Midbrain (tissue), 1 donor: Measurements from ENCODE around the gene NR2F1-AS1.
"Not testable (repeated sequence)": the region's sequence is repeated elsewhere in the genome, so short reads cannot be mapped to it uniquely, and the experiment has no call there.

Source experiments
- DNase-seq: peaks from one replicate; lab custom pipeline; 2025; lab: John Stamatoyannopoulos, UW

NR2F1-AS1 gene

DNA sequence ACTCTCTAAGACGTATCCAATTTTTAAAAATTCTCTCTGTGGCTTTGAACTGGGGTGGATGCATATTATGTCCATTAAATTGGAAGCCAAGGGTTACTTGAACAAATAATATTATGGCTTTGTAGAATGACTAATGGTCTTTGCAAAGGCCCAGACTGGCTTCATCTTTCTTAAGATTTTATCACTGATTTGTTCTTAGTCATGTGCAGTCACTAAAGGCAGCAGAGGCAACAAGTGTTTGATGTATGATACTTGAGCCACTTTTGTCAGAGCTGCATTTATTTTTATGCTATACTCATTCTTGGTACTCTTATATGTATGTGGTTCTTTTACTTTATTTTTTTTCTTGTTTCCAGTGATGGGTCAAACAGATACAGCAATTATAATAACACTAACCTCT, 152.2 kb downstream of the NR2F1-AS1 start:
- no peak for DNase-seq

GRCh38 chr5:93427316-93427715, 153.7 kb downstream of the NR2F1-AS1 start:
- DNase-seq, result no peak

DNA sequence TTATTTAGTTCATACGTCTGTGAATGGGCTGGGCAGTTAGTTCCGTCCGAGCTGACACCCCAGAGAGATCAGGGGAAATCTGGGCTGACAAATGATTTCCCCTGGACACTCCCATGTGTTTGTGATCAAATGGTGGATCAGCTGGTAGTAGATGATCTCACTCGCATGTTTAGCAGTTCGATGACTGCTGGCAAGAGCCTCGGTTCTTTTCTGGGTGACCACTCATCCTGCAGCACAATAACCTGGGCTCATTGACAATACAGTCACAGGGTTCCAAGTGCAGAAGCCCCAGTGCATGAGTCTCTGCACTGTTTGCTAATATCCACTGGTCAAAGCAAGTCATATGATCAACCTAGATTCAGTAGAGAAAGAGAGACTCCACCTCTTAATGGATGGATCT, 155.9 kb downstream of the NR2F1-AS1 start:
- DNase-seq, result peak; percentile 32

DNA sequence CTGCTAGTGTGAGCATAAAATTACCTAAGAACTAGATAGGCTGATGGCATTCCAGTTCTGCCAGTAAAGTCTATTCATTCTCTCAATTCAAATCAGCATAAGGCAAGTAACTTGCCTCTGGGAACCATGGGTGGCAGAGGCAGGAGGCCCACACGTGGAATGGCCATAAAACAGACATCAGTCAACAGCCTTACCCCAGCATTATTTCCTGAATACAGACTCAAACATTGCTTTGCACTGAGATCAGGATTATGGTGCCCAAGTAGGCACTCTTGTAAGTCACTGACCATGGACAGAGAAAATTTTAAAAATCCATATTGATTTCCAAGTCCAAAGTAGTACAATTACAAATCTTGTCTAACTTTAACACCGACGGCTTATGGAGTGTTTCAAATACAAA, 157.7 kb downstream of the NR2F1-AS1 start:
- no peak for DNase-seq

GRCh38 chr5:93422652-93423280, 158.3 kb downstream of the NR2F1-AS1 start:
- no peak for DNase-seq

DNA sequence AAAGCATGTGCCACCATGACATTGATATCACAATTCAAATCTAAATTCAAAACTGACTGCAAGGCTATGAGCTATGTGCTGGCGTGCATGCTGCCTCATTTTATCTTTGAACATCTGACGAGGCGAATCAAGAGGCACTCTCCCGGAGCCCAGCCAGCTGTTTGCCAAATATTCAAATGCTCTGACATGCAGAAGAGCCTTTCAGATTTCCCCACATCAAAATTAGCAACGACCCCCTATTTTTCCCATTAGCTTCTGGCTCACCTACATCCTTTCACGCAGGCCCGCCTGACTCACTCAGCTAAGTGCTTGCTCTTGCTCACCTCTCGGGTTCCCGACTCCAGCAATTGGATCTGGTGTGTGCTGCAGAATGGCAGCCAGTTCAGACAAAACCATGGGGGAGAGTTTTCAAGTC, 159.0 kb downstream of the NR2F1-AS1 start:
- DNase-seq, result no peak

GRCh38 chr5:93421468-93421867, 159.6 kb downstream of the NR2F1-AS1 start:
- DNase-seq, result peak; percentile 46

DNA sequence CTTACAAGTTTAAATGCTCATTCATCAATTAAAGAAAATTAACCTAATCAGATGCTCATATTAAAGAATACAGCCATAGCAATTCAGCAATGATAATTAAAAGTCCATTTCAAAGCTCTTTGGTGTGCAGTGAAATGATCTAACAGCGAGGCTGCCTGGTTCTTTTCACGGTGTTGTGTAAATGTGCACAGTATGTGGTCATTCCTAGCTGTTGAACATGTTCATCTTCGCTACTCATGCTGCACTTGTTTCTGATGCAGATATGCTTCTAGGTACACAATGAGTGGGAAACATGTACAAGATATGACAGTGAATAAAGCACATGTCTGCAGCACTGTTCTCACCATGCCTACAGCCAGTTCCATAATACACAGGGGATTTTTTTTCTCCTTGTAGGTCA, 163.5 kb downstream of the NR2F1-AS1 start:
- no peak for DNase-seq

DNA sequence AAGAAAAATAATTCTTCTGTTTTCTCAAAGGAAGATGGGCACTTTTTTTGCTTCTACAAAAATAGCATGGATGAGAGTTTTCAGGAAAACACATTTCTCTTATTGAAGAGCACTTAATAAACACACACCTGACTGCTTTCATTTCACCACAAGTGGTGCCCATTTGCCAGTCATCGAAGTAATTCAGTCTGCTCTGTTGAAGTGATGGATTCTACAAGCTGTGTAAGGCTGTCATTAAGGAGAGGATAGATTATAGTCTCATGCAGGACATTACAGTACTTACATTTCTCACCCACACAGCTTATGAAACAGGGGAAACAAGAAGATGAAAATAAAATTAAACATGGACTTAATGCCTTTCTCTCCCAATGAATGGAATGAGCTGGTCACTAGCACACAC, 165.2 kb downstream of the NR2F1-AS1 start:
- no peak for DNase-seq

DNA sequence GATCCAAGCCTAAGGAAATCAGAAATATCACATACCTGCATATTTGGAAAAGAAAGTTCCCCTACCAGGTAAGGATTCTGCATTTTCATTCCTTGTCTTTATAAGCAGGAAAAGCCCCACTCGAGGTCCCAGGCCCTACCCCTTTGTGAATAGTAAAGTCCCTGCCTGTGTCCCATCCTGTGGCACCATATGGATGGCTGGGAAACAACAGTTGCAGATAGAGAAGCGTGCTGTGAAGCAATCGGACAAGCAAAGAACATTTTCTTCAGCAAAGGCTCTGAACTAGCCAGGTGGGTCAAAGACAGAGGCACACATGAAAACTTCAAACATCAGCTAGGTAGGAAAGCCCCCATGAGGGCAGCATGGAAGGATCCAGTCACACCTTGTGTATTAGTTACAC, 169.3 kb downstream of the NR2F1-AS1 start:
- no peak for DNase-seq

DNA sequence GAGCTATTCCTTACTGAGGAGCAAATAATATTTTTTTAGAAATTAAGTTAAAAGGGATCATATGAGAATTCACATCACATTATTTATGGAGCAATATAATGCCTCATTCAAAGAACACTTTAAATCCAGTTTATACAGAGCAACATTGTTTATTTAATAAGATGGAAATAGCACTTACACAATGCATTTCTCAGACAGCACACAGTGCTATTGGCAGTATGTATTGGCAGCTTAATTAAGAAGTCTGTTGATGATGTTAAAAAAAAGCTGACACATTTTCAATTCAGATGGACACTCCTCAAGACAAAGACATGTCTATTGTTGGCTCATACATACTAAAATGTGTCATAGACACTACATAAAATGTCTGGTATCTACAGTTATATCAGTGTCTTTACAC, 171.3 kb downstream of the NR2F1-AS1 start:
- no peak for DNase-seq

GRCh38 chr5:93407454-93407853, 173.6 kb downstream of the NR2F1-AS1 start:
- DNase-seq, result no peak

DNA sequence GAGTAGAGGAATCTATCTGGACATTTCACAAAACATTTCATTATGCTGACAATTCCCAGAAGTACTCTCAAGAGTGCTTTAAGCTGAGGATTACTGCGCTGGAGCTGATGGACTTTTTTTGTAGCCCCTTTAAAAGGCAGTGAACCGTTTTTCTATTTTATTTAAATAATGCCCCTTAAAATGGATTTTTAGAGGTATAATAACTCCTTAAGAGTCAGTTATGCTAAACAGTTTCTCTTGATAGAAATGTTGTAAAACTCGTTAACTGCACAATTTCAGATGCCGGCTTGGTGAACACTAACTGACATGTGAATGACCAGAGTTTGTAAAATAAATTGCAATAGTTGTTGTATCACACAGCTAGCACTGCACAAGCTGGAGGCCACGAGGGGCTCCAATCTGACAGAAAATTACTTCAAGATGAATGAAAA, 174.0 kb downstream of the NR2F1-AS1 start:
- no peak for DNase-seq

DNA sequence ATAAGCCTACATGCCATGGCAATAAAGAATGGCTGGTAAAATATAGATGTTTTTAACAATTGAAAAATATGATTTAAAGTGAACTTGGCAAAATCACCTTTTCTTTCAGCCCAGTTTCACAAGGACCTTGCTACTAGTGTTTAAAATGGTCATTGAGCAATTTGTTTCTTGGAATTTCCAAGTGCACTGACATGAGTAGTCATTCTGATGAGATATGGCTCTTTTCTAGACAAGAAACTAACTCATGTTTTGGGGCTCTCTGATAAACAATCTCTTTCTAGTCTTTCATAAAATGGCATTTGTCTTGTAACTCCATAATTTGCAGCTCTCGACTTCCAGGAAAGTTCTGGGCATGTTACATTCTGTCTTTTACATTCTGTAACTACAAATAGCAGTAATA, 176.8 kb downstream of the NR2F1-AS1 start:
- no peak for DNase-seq

GRCh38 chr5:93403141-93403928, 177.7 kb downstream of the NR2F1-AS1 start:
- DNase-seq, result no peak

DNA sequence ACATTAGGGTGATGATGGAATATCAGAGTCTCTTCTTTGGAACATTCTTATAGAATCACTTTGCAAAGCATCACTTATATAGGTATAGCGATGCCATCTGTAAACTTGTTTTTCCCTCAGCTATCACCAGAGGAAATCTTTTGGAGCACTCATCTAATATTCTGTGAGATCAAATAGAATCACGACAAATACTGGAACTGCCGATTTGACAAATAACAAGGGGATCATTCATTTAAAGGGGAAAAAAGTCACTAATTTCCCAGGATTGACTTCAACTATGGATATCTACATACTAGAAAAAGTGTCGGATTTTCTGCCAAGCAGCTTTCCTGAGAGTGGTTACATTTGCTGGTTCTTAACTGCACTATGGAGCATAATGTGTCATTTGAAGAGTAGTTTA, 178.6 kb downstream of the NR2F1-AS1 start:
- DNase-seq, result no peak

DNA sequence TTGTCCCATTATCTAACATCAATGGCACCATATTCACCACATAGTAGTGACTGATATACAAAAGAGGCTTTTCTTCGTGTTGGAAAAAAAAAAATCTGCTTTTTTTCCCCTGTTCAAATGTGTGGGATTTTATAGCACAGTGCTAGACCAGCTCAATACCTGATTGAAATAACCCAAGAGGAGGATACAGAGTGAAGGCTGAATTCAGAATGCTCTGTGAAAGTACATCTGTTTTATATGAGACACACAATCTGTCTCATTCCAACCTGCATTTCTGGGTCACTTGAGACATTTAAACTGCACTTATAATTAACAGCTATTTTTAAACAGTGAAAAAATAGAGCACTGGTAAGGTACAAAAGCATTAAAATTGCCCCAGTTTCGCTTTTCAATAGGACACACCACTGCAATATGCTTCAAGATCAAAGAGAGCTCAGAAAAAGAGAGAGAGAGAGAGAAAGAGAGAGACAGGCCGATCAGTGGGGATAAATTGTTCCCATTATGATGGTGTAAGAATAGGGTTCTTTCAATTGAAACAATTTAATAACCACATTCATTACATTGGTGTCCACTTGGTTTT, 179.3 kb downstream of the NR2F1-AS1 start:
- peak; percentile 25 for DNase-seq

- no peak for DNase-seq
Observed at GRCh38 chr5:93399675-93400074, 181.3 kb downstream of the NR2F1-AS1 start.

DNA sequence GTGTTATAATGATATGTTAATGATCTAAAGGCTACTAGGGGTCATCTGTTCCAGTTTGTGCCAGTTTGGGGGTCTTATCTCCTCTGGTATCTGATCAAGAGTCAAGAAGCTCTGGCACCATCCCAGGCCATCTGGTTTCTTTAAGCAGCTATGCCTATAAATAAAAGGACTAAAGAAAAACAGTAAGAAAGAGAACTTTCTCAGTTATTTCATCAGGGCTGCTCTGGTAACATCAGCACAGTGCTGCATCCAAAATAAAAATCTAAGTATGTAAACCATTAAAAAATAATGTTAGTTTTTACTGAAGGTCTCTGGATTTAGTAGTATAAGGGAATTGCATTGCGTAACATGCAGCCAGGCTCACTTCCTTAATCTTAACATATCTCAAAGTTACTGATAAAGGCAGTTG, 185.0 kb downstream of the NR2F1-AS1 start:
- DNase-seq, result no peak

DNA sequence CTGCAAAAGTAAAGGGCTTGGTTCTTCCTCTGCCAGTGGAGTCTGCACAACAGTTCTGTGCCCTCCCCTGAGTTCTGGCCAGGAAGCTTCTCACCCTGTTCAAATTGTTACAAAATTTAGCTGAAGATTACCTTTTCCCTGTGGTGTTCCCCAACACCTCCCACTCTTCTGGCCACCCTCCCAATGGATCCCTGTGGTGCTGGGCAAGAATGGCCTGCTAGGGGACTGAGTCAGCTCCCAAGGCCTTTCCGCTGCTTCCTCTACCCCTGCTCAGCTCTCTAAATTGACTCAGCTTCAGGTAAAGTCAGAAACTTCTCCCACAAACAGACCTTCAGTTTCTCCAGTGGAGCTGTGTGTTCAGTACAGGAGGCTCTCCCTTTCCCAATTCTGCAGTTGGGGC, 186.0 kb downstream of the NR2F1-AS1 start:
- no peak for DNase-seq

- DNase-seq, result no peak
Observed at GRCh38 chr5:93394301-93394700, 186.7 kb downstream of the NR2F1-AS1 start.

DNA sequence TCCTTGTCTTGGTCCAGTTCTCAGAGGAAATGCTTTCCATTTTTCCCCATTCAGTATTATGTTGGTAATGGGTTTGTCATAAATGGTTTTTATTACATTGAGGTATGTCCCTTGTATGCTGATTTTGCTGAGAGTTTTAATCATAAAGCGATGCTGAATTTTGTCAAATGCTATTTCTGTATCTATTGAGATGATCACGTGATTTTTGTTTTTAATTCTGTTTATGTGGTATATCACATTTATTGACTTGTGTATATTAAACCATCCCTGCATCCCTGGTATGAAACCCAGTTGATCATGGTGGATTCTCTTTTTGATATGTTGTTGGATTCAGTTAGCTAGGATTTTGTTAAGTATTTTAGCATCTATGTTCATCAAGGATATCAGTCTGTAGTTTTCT, 189.8 kb downstream of the NR2F1-AS1 start:
- not testable (repeated sequence) for DNase-seq

DNA sequence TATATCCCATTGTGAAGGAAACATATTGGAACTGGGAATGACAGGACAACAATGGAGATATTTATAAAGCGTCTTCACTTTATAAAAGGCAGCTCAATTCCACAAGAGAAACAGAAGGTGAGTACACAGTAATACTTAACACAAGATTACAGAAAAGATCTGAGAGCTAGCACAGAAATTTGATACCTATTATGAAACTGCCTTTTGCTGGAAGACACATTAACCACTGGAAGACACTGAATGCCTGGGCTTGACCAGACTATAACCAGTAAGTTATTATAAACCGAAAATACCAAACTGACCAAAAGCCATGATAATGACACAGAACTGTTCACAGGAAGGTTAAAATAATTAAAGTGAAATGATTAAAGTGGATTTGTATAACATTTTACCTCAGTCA, 195.4 kb downstream of the NR2F1-AS1 start:
- DNase-seq, result no peak
